ENCODE data around the gene FER.
"Not testable (repeated sequence)": the region's sequence is repeated elsewhere in the genome, so short reads cannot be mapped to it uniquely, and the experiment has no call there.

The FER gene

DNA sequence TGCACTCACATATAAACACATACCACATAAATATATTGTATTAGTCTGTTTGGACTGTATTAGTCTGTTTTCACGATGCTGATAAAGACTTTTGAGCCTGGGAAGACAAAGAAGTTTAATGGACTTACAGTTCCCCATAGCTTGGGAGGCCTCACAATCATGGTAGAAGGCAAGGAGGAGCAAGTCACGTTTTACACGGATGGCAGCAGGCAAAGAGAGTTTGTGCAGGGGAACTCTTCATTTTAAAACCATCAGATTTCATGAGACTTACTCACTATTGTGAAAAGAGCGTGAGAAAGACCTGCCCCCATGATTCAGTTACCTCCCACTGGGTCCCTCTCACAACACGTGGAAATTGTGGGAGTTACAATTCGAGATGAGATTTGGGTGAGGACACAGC lies 133.4 kb downstream of the FER start:
- DNase-seq (ENCODE audit: low read depth in 2 of 2): no peak

DNA sequence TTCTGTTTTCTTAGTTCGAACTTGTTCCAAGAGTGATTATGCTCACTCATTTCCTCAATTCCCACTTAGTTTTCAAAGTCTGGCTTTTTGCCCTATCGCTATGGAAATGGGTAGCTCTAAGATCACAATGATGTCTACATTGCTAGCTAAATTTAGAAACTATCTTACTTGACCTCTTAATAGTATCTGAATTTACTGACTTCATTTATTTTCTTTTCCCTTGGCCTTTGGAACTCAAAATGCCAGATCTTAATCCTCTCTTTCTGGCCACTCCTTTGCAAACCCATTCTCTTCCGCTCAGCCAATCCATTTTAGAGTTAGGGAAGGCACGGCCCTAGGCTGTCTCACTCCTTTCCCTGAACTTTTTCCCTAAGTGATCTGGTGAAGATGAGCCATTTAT lies 137.0 kb downstream of the FER start:
- no peak for DNase-seq (ENCODE audit: low read depth in 2 of 2)

DNA sequence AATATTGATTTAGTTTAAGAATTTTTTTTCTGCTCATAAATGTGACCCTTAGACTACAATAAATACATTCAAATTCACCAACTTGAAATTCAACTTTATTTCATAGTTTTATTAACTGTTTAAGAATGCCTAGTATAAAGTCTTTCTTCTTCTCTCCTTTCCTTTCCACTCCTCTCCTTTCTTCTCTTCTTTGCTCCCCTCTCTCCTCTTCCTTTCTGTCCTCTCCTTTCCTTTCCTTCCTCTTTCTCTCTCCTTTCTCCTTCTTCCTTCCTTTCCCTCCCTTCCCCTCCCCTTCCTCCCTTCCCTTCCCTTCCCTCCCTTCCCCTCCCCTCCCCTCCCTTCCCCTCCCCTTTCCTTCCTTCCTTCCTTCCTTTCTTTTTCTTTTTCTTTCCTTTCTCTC lies 150.6 kb downstream of the FER start:
- DNase-seq (ENCODE audit: low read depth in 2 of 2): no peak

DNA sequence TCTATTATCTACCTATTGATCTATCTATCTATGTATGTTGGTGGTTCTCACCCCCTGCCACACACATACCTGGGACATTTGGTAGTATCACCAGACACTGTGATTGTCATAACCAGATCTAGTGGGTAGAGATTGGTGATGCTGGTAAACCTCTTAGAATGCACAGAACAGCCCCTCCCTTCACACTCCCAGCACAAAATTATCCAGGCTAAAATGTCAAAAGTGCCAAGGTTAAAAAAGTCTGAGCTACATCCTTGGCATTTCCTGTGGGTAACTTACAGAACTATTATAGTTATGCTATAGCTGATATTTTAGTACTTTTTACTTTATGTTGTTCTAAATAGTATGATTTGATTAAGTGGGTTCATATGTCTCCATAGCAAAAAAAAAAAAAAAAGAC lies 151.0 kb downstream of the FER start:
- DNase-seq (ENCODE audit: low read depth in 2 of 2): no peak

DNA sequence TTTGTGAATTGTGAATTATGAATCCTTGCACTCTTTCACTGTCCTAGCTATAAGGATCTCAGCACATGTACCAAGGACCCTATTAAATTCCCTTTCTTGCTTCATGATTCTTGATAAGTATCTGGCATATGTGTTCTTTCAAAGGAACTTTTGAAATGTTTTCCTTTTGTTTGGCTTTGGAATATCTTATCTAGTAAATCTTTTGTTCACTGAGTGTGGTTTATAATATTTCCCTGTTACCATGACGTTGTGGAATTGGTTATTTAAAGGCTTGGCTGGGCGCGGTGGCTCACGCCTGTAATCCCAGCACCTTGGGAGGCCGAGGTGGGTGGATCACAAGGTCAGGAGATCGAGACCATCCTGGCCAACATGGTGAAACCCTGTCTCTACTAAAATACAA lies 151.5 kb downstream of the FER start:
- DNase-seq (ENCODE audit: low read depth in 2 of 2): not testable (repeated sequence)

DNA sequence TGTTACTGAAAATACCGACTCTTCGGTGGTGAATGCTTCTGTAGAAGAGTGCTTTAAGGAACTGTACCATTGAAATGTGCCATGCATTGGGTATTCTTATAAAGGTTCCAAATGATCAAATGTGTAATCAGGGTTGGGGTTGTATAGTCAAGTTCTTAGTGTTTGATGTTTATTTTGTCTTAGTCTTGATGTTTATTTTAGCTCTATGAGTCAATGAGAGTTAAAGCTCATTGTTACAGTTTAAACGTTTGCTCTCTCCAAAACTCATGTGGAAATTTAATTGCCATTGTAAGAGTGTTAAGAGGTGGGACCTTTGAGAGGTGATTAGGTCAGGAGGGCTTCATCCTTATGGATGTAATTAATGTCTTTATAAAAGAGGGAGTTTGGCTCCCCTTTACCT lies 153.0 kb downstream of the FER start:
- DNase-seq (ENCODE audit: low read depth in 2 of 2): no peak

DNA sequence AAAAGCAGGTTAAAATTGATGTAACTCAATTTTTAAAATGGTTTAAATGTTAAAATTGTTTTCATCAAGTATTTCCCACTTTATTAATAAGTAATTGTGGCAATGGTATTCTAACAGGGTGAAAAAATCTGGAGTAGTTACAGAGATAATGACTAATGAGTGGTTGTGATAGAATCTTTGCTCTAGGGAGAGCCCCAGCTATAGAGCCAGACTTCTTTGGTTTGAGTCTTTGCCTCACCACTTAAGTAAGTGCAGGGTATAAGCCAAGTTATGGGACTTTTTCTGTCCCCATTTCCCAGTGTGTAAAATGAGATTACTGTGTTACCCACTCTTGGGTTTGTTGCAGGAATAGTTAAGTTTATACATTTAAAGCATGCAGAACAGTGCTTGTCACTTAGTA lies 158.1 kb downstream of the FER start:
- DNase-seq (ENCODE audit: low read depth in 2 of 2): no peak

DNA sequence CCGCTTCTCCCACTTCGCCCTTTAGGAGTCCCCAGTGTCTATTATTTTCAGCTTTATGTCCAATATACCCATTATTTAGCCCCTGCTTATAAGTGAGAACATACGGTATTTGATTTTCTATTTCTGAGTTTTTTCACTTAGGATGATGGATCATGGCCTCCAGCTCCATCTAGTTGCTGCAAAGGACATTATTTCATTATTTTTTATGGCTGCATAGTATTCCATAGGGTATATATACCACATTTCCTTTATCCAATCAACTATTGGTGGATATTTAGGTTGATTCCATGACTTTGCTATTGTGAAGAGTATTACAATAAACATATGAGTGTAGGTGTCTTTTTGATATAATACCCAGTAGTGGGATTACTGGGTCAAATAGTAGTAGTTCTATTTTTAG lies 162.9 kb downstream of the FER start:
- DNase-seq (ENCODE audit: low read depth in 2 of 2): no peak

DNA sequence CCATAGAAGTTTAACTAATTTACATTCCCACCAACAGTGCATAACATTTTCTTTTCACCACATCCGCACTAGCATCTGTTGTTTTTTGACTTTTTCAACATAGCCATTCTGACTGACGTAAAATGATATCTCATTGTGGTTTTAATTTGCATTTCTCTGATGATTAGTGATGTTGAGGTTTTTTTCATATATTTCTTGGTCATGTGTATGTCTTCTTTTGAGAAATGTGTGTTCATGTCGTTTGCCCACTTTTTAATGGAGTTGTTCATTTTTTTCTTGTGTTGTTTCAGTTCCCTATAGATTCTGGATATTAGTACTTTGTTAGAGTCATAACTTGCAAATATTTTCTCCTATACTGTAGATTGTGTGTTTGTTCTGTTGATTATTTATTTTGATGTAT lies 163.4 kb downstream of the FER start:
- no peak for DNase-seq (ENCODE audit: low read depth in 2 of 2)

DNA sequence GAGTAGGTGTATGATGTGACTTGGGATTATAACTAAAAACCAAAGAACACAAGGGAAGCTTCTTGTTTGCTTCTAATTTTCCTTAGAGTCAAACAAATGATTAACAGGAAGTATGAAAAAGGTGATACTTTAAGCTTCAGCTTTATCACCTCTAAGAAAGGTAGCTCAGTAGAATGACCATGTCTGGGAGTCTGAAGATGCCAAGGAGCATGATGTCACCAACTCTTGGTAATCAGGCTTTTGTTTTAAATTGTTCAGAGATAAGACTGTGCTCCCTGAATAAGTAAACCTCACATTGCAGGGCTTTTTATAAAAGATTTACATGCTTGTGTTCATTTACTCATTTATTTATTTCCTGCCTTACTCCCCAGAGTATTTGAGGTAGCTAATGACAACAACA lies 169.9 kb downstream of the FER start:
- DNase-seq (ENCODE audit: low read depth in 2 of 2): no peak

DNA sequence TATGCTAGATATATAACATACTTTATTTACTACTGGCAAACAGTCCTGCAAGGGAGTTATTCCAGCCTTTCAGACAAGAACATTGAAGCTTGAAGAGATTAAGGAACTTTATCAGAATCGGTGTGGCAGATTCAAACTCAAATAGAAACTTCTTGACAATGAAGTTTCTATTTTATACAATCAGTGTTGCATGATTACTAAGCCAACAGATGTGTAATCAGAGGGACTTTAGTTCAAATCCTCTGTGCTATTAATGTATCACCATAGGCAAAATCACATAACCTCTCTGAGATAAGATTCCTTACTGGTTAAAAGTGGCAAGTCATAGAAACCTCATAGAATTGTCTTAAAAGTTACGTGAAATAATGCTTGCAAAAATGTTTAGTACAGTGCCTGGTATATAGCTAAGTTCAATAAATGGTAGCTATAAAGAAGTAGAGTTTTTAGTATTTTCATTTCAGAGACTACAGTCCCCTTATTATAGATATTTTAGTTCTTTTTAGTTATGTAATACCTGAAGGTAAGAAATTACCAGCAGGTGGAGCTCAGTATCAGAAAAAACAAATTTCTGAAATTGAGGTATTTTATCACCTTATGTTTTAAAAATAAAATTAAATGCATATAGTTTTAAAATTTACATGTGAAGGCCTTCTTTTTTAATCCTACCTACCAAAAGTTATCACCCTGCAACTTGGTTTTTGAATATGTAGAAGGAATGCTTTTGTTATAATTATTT lies 172.1 kb downstream of the FER start:
- DNase-seq (ENCODE audit: low read depth in 2 of 2): no peak

DNA sequence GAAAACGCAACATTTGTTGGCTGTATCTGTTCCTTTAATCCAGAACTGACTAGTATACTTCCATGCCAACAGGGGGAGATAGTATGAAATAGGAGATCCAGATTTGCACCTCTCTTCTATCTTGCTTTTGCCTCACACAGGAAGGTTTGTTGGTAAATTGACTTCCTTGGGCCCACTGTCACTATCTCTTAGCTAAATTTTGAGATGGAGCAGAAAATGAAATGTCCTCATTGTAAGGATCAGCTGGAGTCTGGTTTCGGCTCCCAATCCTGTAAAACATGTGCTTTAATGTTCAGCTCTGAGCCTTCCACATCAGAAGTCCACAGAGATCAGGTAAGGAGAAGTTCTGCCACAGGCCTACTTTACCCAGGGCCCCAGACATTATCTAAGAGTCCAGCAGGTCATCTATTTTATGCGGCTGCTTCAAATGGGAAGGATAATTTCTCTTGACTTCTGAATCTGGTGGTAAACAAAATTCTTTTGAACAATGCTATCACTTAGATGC lies 176.8 kb downstream of the FER start:
- no peak for DNase-seq (ENCODE audit: low read depth in 2 of 2)

DNA sequence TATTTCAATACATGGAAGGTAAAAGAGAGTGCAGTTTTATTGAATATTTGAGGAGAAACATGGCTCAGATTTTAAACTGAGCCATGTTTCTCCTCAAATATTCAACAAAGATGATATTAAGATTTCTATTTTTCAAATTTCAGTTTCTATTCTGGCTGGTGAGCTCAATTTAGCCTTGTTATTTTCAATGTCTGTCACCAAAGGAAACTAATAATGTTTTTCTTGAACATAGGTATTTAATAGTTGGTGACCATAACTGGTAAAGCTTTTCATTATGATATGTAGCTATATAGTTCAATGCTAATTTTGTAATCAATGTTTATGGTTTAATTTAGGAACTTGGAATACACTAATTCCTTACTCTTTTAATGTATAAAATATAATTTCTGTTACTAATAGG lies 177.4 kb downstream of the FER start:
- DNase-seq (ENCODE audit: low read depth in 2 of 2): no peak

DNA sequence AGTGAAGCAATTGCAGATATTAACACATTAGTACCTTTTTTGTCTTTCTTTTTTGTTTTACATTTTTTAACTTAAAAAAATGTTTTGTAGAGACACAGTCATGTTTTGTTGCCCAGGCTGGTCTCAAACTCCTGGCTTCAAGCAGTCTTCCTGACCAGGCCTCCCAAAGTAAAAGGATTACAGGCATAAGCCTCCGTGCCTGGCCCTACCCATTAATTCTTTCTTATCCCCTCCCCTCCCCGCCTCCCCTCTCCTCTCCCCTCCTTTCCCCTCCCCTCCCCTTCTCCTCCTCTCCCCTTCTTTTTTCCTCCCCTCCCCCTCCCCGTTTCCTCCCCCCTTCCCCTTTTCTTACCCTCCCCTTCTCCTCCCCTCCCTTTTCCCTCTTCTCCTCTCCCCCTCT lies 182.4 kb downstream of the FER start:
- no peak for DNase-seq (ENCODE audit: low read depth in 2 of 2)

DNA sequence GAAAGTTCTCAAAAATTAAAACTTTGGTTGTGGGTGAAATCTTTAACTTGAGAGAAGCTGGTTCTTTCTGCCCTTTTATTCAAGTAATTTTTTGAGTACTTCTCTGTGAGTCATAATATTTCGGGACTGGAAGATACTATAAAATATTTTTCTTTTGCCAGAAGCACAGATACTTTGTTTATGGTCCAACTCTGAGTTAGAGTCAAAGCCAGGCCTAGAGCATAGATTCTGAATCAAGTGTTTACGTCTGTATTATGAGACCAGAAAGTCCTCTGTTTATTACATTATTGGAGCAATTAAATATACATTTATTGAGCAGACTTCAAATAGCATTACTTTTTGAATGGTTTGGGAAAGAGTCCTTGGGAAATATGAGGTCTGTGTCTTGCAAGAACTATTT lies 187.9 kb downstream of the FER start:
- no peak for DNase-seq (ENCODE audit: low read depth in 2 of 2)

DNA sequence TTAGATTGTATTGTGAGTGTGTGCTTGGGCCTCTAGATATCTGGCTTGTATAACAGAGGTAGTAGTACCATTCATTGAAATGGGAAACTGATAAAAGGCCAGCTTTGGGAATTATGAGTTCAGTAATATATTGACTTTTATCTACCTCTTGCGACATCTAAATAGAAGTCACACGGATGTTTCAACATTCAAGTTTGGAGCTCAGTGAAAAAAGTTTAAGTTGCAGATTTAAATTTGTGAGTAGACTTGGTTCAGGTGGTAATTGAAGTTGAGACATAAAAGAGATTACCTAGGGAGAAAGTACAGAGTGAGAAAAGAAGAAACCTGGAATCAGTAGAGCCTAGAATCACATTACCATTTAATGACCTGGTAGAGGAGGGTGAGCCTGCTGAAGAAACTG lies 189.5 kb downstream of the FER start:
- DNase-seq (ENCODE audit: low read depth in 2 of 2): no peak

DNA sequence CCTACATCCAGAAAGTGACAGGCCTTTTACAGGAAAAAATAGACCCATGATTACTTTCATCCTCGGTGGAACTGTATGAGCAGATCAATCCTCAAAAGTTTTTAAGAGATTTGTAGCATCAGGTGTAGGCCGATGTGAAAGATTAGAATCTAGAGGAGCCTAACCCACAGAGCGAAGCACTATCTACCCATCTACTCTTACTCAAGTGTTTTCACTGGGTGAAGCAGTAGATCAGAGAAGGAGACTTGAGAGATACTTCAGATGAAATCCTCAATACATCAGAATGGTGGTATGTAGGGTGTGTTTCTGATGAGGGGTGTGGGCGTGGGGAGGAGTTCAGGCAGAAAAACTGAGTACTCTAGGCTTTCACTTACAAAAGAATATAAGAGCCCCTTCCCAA lies 192.8 kb downstream of the FER start:
- DNase-seq (ENCODE audit: low read depth in 2 of 2): no peak

DNA sequence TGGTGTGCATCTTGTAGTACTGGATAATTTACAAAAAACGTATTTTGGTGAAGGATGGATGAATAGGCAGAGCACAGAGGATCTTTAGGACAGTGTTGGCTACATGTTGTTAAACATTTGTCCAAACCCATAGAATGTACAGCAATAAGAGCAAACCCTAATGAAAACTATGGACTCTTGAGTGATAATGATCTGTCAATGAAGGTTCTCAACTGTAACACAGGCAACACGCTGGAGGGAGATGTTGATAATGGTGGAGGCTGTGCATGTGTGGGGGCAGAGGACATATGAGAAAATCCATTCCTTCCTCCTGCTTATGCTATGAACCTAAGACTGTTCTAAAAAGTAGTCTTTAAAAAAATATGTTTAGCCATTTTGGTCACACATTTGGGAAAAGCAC lies 194.0 kb downstream of the FER start:
- no peak for DNase-seq (ENCODE audit: low read depth in 2 of 2)

DNA sequence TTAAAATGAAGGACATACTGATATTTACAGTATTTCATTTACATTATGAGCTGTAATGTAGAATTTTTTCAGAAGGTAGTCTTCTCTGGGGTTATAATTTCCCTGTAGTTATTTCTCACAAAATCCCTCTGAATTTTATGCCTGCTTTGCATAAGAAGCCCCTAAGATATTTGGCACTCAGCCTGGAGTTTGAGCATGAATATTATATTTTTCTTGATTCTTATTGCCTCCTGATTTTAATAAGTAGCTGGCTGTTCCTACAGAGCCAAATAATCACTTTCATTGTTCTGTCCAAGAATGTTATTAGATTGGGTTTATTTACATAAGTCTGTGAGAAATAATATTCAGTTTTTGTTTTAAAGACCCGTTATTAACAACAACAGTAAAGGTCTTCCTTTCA lies 195.0 kb downstream of the FER start:
- no peak for DNase-seq (ENCODE audit: low read depth in 2 of 2)

DNA sequence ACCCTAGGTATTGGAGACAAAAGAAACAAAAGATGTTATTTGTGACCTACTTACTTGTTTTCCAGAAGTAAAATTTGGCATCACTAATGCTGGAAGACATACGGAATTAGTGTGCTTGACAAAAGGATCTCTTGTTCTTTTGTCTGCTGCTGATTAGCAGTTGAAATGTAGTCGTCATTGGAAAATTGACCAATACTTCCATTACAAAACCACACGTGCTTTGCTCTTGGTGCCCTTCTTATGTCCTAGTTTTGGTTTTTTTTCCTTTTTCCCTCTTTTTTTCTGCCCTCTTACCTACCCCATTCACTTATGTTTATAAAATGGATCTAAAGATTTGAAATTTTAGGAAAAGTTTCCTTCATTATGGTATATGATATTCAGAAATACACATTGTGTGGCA lies 197.4 kb downstream of the FER start:
- no peak for DNase-seq (ENCODE audit: low read depth in 2 of 2)

DNA sequence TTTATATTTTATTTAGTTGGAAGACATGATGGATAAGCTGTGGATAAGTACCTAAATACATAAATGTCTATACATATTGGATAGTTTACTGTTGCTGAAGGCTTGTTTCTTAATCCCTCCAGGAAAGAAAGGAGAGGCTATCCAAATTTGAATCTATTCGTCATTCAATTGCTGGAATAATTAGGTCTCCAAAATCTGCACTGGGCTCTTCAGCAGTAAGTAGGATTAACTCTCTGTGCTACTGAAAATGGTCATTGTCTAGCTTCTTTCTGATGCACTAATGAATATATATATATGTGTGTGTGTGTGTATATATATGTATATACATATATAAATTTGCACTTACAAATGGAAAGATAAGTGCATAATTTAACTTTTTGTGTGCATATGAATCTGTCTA lies 198.3 kb downstream of the FER start:
- no peak for DNase-seq (ENCODE audit: low read depth in 2 of 2)

DNA sequence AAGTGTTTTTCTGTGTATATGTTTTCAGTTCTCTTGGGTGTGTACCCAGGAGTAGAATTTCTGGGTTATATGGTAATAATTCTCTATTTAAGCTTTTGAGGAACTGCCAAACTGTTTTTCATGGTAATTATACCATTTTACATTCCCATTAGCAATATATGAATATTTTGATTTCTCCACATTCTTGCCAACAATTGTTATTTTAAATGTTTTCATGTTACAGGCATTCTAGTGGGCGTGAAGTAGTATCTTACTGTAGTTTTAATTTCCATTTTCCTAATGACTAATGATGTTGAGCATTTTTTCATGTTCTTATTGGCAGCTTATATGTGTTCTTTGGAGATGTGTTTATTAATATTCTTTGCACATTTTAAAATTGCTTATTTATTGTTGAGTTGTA lies 199.5 kb downstream of the FER start:
- DNase-seq (ENCODE audit: low read depth in 2 of 2): no peak

DNA sequence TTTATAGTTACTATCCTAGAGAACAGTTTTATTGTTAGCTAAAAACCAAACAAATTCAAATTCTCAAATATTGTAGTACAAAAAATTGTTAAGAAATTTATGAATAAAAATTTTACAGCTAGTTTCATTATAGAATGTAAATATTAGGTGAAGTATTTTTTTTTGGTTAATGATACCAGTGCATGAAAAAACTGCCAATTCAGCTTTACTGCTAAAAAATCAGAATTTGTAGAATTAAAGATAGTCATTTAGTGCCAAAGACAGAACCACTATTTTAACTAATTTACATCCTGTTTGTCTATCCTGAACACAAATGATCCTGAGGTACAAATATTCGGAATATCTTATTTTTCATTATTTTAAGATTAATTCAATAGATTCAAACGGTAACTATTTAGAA lies 202.6 kb downstream of the FER start:
- DNase-seq (ENCODE audit: low read depth in 2 of 2): no peak

DNA sequence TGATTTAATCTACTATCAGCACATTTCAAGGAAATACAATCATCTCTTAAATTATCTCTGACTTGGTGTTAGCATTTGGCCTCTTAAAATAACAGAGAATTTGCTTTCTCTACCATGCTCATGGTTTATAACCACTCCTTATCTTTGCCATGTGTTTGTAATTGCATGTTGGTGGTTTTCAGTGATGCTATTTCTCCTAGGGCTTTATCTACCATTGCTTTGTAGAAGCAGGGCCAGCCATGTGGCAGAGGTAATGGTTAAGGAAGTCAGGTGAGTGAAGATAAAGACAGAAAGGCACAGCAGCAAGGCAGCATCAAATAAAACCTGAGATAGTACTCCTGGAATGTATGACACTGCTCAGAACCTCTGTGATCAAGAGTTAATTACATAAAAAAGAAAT lies 206.2 kb downstream of the FER start:
- no peak for DNase-seq (ENCODE audit: low read depth in 2 of 2)

All from activated CD4-positive, alpha-beta T cell treated with anti-CD3 and anti-CD28 coated beads for 24 hours (primary cell).